ENCODE measurements around the gene CNTNAP1.

DNA sequence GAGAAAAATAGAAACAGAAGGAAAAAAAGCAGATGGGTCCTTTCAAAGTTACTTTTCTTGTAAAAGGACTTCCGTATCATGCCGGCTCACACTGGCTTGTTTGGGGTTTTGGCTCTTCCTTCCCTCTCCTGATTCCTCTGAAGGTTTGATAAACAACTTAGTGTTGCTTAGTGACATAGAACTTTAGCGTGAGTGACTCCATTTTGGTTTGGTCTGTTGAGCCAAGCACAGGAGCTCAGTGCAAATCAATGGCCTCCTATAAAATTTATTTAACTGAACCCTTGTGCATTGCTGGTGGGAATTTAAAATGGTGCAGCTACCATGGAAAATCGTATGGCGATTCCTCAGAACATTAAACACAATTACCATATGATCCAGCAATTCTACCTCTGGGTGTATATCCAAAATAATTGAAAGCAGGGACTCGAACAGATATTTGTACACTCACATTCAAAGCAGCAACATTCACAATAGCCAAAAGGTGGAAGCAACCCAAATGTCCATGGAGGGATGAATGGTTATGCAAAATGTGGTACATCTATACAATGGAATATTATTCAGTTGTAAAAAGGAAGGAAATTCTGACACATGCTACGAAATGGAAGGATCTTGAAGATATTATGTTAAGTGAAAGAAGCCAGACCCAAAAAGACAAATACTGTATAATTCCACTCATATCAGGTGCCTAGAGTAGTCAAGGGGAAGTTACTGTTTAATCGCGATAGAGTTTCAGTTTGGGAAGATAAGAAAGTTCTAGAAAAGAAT lies 24.3 kb upstream of the CNTNAP1 start:
- TF ChIP-seq, protein P1, sequence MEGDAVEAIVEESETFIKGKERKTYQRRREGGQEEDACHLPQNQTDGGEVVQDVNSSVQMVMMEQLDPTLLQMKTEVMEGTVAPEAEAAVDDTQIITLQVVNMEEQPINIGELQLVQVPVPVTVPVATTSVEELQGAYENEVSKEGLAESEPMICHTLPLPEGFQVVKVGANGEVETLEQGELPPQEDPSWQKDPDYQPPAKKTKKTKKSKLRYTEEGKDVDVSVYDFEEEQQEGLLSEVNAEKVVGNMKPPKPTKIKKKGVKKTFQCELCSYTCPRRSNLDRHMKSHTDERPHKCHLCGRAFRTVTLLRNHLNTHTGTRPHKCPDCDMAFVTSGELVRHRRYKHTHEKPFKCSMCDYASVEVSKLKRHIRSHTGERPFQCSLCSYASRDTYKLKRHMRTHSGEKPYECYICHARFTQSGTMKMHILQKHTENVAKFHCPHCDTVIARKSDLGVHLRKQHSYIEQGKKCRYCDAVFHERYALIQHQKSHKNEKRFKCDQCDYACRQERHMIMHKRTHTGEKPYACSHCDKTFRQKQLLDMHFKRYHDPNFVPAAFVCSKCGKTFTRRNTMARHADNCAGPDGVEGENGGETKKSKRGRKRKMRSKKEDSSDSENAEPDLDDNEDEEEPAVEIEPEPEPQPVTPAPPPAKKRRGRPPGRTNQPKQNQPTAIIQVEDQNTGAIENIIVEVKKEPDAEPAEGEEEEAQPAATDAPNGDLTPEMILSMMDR (IDR thresholded peaks at IDR 0.05; ENCODE audit: low read length): no peak
- TF ChIP-seq EZH2 (IDR thresholded peaks at IDR 0.05; ENCODE audit: borderline replicate concordance, low read length): no peak
